HG03060 (cell line): ENCODE data around the gene DBN1.

Experiments
- ATAC-seq: cut with Tn5 transposase; IDR thresholded peaks from one replicate; pipeline ENCODE4 v1.9.1; 2021; ENCODE audit warnings: low read depth, moderate number of reproducible peaks; ENCODE audit not compliant: unreplicated experiment

DBN1 gene

GRCh38 chr5:177475563-177476427, 2.4 kb upstream of the DBN1 start:
- no peak for ATAC-seq

DNA sequence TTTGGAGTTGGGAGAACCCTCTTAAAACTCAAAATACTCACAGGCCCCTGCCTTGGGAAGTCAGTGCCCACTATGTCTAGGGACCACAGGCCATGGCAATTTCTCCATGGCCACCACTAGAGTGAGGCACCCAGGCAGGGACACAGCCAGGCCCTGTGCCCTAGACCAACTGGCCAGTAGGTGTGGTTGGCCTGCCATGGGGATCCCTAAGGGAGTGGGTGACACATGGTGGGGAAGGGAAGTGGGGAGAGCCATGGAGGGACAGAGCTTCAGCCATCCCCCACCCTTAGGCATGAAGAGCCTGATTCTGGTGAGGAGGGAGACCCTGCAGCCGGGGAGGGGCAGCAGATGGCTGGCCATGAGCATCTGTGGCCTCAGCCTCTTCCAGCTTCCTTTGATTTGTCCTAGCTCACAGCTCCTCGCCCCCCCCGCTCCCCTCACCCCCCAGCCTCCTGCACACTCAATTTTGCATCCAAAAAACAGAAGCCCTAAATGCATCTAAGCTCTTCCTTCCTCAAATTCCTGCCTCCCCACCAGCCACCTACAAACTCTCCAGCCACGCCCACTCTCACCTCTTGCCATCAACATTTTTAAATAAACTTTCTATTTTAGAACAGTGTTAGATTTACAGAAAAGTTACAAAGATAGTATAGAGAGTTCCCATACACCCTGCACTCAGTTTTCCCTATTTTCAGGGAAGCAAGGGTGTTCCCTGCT, 1.6 kb upstream of the DBN1 start:
- ATAC-seq, result no peak

DNA sequence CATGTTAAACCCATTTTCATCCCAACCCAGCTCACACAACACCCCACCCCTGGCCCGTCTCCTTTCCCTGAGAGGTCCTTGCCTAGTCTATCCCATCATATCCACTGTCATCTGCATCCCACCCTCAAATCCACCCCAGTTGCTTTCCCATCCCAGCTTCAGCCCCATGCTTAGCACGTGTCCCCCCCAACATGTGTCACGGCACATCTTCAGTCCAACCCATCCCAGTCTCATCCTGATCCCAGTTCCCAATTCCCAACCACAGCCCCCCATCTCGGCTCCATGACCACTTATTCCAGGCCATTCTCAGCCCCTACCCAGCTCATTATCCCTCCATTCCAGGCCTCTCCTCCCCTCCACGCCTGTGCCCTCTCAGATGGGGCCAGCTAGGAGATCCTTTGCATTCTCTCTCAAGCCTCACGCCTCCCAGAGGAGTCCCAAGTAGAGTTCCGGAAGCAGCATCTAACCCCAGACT, 605 bp upstream of the DBN1 start:
- ATAC-seq, result no peak

DNA sequence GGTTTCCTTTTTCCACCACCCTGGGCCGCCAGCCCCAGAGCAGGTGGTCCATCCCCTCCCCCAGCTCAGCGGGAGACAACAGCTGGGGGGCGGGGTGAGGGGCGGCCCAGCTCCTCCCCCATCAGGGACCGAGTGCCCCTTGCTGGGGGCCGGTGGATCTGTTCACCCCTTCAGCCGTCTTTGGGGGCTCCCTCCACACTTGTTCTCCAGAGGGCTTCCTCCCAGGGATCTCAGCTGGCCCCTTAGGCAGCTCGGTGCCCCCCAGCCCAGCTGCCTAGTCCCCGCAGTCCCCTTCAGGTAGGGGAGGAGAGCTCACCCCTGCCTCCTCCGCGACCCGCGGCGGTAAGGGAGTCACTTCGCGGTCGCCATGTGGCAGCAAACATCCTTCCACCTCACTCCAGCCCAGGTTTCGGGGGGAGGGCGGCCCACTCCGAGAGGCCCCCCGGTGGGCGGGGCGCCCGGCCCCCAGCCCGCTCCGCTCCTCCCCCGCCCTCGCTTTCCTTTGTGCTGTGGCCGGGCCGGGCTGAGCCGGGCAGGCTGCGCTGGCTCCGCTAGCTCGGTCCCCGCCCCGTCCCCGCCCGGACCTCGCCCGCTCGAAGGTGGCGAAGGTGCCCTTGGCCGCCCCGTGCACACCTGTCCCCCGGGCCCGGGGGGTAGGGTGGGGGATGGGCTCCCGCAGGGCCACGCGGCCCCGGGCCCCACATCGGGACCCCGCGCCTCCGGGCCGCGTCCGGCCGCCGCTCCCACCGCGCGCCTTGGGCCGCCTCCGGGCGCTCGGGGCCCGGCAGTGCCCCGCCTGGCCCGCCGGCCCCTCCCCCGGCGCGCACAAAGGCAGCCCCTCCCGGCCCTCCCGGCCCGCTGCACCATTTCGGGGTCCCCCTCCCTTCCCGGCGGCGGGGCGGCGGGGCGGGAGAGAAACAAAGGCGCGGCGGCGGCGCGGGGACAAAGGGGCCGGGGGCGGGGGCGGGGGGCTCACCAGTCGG, 683 bp downstream of the DBN1 start:
- ATAC-seq, result no peak

- ATAC-seq, result no peak
Observed at GRCh38 chr5:177471610-177472356, 1.7 kb downstream of the DBN1 start.

GRCh38 chr5:177470759-177471536, 2.5 kb downstream of the DBN1 start:
- ATAC-seq, result no peak

DNA sequence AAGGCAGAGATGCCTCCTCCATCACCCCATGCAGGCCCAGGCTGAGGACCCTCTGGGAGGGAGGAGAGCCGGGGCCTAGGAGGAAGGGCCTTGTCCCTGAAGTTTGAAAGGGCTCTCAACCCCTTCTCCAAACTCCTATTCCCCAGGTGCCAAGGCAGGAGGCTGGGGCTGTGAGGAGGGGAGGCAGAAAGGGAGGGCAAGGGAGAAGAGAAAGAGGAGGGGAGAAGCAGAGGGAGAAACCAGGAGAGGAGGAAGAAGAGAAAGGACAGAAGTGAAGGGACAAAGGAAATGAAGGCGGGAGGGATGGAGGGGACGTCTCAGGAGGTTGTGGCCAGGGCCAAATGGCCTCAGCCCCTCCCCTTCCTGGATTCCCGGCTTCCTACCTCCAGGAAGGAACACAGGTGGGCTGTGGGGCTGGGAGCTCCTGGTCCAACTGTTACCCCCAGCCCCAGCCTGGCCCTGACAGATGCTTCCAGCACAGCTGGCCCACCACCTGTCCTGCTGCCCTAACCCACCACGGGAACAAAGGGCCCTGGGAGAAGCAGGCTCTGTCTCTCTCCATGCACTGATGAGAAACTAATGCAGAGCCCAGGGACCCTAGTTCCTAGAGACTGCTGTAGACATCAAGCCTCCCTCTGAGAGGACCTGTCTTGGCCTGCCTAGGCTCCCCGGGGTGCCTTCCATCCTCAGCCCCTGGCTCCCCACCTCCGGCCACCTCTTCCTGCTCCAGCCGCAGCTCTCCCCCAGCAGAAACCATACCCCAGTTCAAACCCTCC, 3.5 kb downstream of the DBN1 start:
- ATAC-seq, result no peak

- no peak for ATAC-seq
Observed at GRCh38 chr5:177468685-177469628, 4.5 kb downstream of the DBN1 start.

- no peak for ATAC-seq
Observed at GRCh38 chr5:177468329-177468684, 5.1 kb downstream of the DBN1 start.

DNA sequence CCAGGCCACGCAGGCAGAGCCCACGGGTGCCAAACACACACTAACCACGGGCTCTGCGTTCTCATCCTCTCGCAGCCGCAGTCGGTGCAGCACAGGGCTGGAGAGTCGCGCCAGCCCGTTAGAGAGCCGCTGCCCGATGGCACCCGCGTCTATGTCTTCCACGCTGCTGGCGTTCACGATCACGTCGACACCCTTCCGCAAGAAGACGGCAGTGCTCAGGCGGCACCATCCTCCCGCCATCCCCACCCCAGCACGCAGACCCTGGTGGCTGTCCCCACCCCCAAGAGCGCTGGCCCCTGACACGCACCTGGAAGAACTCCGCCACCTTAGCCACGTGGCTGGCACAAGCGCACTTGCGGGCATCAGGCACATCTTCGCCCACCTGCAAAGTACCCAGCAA, 6.0 kb downstream of the DBN1 start:
- no peak for ATAC-seq

DNA sequence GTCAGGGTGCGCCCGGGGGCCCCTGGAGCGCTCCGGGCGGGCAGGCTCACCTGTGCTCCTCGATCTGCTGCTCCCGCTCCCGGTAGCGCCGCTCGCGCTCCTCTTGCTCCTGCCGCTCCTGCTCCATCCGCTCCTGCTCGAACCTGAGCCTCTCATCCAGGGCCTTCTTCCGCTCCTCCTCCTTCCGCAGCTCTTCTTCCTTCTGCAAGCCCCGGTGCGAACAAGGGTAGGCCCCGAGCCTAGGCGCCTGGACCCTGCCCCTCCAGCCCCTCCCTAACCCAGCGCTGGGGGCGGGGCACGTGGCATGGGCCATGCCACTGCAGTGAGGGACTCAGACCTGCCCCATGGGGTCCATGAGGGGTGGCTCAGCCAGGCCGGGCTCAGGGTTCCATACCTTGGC, 6.6 kb downstream of the DBN1 start:
- no peak for ATAC-seq

DNA sequence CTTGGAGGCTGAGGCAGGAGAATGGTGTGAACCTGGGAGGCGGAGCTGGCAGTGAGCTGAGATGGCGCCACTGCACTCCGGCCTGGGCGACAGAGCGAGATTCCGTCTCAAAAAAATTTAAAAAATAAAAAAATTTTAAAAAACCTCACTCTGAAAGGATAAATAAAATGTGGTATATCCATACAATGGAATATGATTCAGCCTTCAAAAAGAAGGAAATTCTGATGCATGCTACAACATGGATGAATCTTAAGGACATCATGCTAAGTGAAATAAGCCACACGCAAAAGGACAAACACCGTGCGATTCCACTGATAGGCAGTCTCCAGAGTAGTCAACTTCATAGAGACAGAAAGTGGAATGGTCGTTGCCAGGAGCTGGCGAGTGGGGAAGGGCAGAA, 8.4 kb downstream of the DBN1 start:
- ATAC-seq, result no peak

- no peak for ATAC-seq
Observed at GRCh38 chr5:177462021-177462670, 11.3 kb downstream of the DBN1 start.

GRCh38 chr5:177459819-177460628, 13.4 kb downstream of the DBN1 start:
- ATAC-seq, result no peak

- ATAC-seq, result no peak
Observed at GRCh38 chr5:177459357-177459756, 14.1 kb downstream of the DBN1 start.

GRCh38 chr5:177458912-177459350, 14.5 kb downstream of the DBN1 start:
- no peak for ATAC-seq
